ENCODE data around the gene MC2R. TPM values are rescaled to one million over a fixed set of nuclear protein-coding genes. Genes with fewer than 3 reads are reported as not detected.

Gene MC2R
- total RNA-seq, 1 experiment from 2014 or later: not detected

DNA sequence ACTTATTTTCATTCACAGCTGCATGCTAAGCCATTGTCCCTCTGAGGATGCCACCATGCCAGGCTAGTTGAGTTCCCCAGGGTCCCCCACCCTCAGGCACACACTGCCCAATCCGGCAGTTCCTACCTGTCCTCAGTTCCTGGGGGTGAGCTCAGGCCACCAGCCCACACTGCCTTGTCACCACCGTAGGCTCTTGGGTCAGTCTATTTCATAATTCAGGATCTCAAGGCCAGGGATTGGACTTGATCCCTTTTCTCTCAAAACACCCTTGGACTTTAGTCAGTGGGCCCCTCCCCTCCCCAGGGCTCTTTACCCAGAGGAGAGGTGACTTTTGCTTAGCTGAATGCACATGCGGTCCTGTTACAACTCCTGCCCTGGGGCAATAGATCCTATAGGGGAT, 18.7 kb upstream of the MC2R start:
- WGBS (ENCODE audit: extremely low coverage, insufficient read length, low lambda C conversion rate): no CpG with 5 or more reads among the region's 3 CpGs
- no peak overlapping the region for H2BK15ac ChIP-seq (ENCODE audit: low read depth, low read length)
- no peak overlapping the region for H2BK20ac ChIP-seq (ENCODE audit: low read depth, low read length, poor library complexity, severe bottlenecking)
- H3K79me2 ChIP-seq (ENCODE audit: insufficient read depth, low read length): no peaks in the 10 kb centered on the region
- H3K4me3 Mint-ChIP-seq: no peak overlapping the region
- no peak overlapping the region for H2AK5ac ChIP-seq (ENCODE audit: insufficient read length, low read length)
- H3K9me3 Mint-ChIP-seq: peaks cover 8 to 10% of the 10 kb centered on the region in 2 experiments; a peak in 4 of 5 replicates
- no peak overlapping the region for H4K8ac ChIP-seq (replicated peaks; ENCODE audit: insufficient read length, low read depth, low read length)
- H3K4me2 ChIP-seq (ENCODE audit: insufficient read depth, insufficient read length, low read length): no peak overlapping the region
- peaks cover 15 to 16% of the 10 kb centered on the region in 2 experiments for H3K4me1 Mint-ChIP-seq
- no peak overlapping the region for H3K27ac Mint-ChIP-seq
- DNase-seq: no peak
- TF ChIP-seq, protein P1, sequence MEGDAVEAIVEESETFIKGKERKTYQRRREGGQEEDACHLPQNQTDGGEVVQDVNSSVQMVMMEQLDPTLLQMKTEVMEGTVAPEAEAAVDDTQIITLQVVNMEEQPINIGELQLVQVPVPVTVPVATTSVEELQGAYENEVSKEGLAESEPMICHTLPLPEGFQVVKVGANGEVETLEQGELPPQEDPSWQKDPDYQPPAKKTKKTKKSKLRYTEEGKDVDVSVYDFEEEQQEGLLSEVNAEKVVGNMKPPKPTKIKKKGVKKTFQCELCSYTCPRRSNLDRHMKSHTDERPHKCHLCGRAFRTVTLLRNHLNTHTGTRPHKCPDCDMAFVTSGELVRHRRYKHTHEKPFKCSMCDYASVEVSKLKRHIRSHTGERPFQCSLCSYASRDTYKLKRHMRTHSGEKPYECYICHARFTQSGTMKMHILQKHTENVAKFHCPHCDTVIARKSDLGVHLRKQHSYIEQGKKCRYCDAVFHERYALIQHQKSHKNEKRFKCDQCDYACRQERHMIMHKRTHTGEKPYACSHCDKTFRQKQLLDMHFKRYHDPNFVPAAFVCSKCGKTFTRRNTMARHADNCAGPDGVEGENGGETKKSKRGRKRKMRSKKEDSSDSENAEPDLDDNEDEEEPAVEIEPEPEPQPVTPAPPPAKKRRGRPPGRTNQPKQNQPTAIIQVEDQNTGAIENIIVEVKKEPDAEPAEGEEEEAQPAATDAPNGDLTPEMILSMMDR (conservative IDR thresholded peaks at IDR 0.05): no peak
- no peaks in the 10 kb centered on the region for H3K9me3 ChIP-seq (ENCODE audit: control insufficient read depth, low read depth, low read length)
- no peak overlapping the region for H4K5ac ChIP-seq (ENCODE audit: insufficient read length, low read depth, low read length)
- H2BK12ac ChIP-seq (ENCODE audit: insufficient read length, low read depth, low read length): no peak overlapping the region
- no peaks in the 10 kb centered on the region for H3K79me1 ChIP-seq (ENCODE audit: insufficient read depth, low read depth, low read length, poor library complexity, severe bottlenecking)
- no peak overlapping the region; the same call in 1 of the 2 replicates for H3K14ac ChIP-seq (ENCODE audit: insufficient read depth, low read length)
- H3K18ac ChIP-seq (ENCODE audit: insufficient read length, low read depth, low read length): no peak overlapping the region
- H3K9ac ChIP-seq (ENCODE audit: extremely low read depth, insufficient read length, low read length): no peak overlapping the region
- no peak overlapping the region for H4K91ac ChIP-seq (ENCODE audit: insufficient read length, low read depth, low read length)
- no peak overlapping the region for H3T11ph ChIP-seq (ENCODE audit: low read length)
- peaks cover 0 to 6% (median under 1%) of the 10 kb centered on the region in 3 experiments; a peak in 2 of 7 replicates for H3K36me3 Mint-ChIP-seq (ENCODE audit: insufficient read depth in 1 of 3, low read depth in 3 of 3)
- H3K27ac ChIP-seq (ENCODE audit: insufficient read length, low read depth, low read length): no peak overlapping the region
- H4K20me1 ChIP-seq (ENCODE audit: control insufficient read depth, insufficient read depth, insufficient read length): no peaks in the 10 kb centered on the region
- no peak overlapping the region for H3K4ac ChIP-seq (ENCODE audit: low read depth, low read length)
- no peak overlapping the region for H2BK5ac ChIP-seq (ENCODE audit: insufficient read length, low read length)
- no peaks in the 10 kb centered on the region for H3K27me3 ChIP-seq (ENCODE audit: insufficient read depth, low read length)
- H3K56ac ChIP-seq (ENCODE audit: insufficient read length, low read depth, low read length): no peak overlapping the region
- no peak overlapping the region for H3K23ac ChIP-seq (ENCODE audit: insufficient read length, low read depth, low read length)
- H2BK120ac ChIP-seq (ENCODE audit: low read depth, low read length, poor library complexity, severe bottlenecking): no peak overlapping the region
- H3K23me2 ChIP-seq (ENCODE audit: insufficient read length, low read depth, low read length, poor library complexity, severe bottlenecking): no peaks in the 10 kb centered on the region
- no peaks in the 10 kb centered on the region; the same call in 1 of the 2 replicates for H3K4me1 ChIP-seq (ENCODE audit: insufficient read depth, low read length)
- peaks cover 1% of the 10 kb centered on the region; the same call in 1 of the 2 replicates for H3K27me3 Mint-ChIP-seq (ENCODE audit: low read depth)
- no peak overlapping the region for H2AFZ ChIP-seq (ENCODE audit: low read length)
